NCI-H1092 treated with DMSO at 0.1 percent for 48 hours (cell line): Measurements from ENCODE around the gene LRMDA.
A peak's percentile ranks its signal among the peaks of the same experiment; 100 is the strongest.

Experiments used
- DNase-seq: peaks from one replicate; lab custom pipeline; 2025; lab: John Stamatoyannopoulos, UW

Gene LRMDA

GRCh38 chr10:76398043-76398710 lies 966.8 kb downstream of the LRMDA start:
- DNase-seq, result no peak

GRCh38 chr10:76399226-76399625 lies 967.8 kb downstream of the LRMDA start:
- no peak for DNase-seq

GRCh38 chr10:76401006-76401405 lies 969.6 kb downstream of the LRMDA start:
- no peak for DNase-seq

GRCh38 chr10:76403912-76404311 lies 972.5 kb downstream of the LRMDA start:
- no peak for DNase-seq

GRCh38 chr10:76404531-76404930 lies 973.1 kb downstream of the LRMDA start:
- no peak for DNase-seq

- no peak for DNase-seq
These were observed 974.5 kb downstream of the LRMDA start for GRCh38 chr10:76405922-76406321.

GRCh38 chr10:76408646-76409045 lies 977.2 kb downstream of the LRMDA start:
- no peak for DNase-seq

- no peak for DNase-seq
These were observed 980.5 kb downstream of the LRMDA start for GRCh38 chr10:76411729-76412435.

- DNase-seq, result no peak
These were observed 984.1 kb downstream of the LRMDA start for GRCh38 chr10:76415554-76415953.

- DNase-seq, result no peak
These were observed 985.2 kb downstream of the LRMDA start for GRCh38 chr10:76416642-76417041.

GRCh38 chr10:76420725-76421124 lies 989.3 kb downstream of the LRMDA start:
- DNase-seq, result no peak

- DNase-seq, result no peak
These were observed 991.3 kb downstream of the LRMDA start for GRCh38 chr10:76422769-76423168.

- no peak for DNase-seq
These were observed 997.3 kb downstream of the LRMDA start for GRCh38 chr10:76428551-76429367.

- DNase-seq, result peak; percentile 28
These were observed 998.1 kb downstream of the LRMDA start for GRCh38 chr10:76429368-76430060.

GRCh38 chr10:76430061-76430645 lies 998.7 kb downstream of the LRMDA start:
- peak; percentile 58 for DNase-seq

- no peak for DNase-seq
These were observed 1000.9 kb downstream of the LRMDA start for GRCh38 chr10:76432016-76433012.

- DNase-seq, result peak; percentile 90
These were observed 1002.0 kb downstream of the LRMDA start for GRCh38 chr10:76433161-76434005.

- no peak for DNase-seq
These were observed 1003.7 kb downstream of the LRMDA start for GRCh38 chr10:76435157-76435556.

GRCh38 chr10:76436401-76436811 lies 1005.0 kb downstream of the LRMDA start:
- DNase-seq, result no peak

- DNase-seq, result no peak
These were observed 1005.6 kb downstream of the LRMDA start for GRCh38 chr10:76436981-76437380.
